Measurements from ENCODE around the gene FANCG. TPM values are rescaled to one million over a fixed set of nuclear protein-coding genes. Genes with fewer than 3 reads are reported as not detected.

FANCG gene
- total RNA-seq, 1 experiment from 2014 or later = 22.6 TPM

DNA sequence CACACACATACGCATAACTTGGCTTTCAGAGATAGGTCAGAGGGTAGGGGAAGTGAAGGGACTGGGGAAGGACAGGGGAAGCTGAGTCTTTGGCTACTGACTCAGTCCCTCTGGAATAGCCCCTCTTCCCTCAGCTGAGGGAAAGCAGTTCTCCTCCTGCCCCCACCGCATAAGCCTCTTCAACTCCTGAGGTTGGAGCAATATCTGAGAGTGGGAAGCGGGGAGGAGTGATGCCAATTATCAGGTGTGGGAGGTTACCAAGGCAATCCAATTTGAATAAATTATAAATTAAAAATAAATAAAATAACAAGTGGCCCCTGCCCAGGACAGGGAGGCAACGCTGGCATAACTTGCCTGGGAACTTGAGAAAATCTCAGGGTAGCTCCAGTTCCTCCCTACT, 24.8 kb upstream of the FANCG start:
- DNase-seq (ENCODE audit: extremely low read depth, low read depth) = no peak

DNA sequence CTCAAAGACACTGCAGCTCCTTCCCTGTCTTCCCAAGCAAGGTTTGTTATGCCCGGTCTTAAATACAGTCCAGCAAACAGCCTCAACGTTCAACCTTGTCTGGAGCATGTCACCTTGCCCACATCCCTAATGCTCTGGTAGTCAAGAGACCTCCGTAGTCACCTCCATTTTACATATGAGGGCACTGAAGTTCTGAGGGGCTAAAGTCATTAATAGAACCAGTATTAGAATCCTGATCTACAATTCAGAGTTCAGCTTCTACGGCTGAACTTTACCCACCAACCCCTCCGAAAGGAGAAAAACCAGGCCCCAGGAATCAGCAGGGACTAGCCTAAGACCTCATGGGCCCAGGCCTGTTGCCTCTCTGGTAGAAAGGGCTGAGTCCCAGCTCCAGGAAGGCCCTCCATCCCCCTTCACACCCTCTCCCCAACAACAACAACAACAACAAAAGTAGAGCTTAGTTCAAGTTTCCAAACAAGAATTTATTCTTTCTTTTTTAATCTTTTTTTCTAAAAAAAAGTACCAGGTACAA, 24.0 kb upstream of the FANCG start:
- no peak for DNase-seq (ENCODE audit: extremely low read depth, low read depth)

DNA sequence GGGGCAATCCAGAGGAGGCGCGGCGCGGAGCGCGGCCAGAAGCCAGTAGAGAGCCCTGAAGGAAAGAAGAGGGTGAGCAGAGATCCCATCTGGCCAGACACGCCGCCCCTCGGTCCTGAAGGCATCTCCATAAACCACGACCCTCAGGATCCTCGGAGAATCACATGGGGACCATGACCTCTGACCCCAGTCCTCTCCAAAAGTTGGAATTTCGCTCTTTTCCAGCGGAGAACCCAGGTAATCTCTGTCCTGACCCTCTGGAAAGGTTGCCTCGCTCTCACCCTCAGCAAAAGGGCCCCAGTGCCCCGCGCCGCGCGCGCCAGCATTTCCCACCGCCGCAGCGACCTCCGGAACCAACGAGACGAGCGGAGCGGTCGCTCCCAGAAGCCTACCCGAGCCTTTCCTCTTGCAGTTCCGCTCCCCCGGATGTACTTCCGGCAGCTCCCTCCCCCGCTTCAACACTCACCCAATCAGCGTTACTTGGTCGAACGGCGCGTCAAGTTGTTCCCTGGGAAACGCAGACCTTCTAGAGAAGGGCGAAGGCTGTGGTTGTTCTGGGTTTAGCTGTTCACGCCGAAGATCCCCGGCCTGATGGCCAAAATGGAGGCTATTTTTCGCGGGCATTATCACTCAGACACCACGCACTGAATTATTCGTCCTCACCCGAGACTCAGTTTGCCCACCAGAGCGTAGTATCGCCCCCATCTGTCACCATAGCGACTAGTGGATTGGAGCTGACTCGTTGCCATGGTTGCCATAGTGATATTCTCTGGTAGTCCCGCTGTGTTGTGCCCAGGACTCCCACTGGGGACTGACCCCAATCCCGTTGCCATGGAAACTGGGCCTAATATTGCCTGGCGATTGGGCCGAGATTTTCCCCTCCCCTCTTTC, 23.3 kb upstream of the FANCG start, which contains the start of gene STOML2:
Gene STOML2 (minus strand): TSS at position 363 of the 891 bp plus-strand sequence. CDS start 37 bp downstream, at position 326.
- DNase-seq (ENCODE audit: extremely low read depth, low read depth) = peak; percentile 89

DNA sequence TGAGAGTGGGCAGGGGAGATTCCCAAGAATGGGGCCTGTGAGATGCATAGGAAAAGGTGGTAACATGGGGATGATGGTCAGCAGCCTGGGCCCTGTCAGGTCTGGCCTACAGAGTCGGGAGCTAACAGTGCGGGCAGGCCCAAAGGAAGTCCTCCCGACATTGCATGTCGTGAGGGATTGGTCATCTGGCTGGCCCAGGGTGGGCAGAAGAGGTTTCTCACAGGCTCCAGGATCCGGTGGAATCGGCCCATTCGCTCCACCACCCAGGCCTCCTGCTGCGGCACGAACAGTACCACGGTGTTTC, 22.7 kb upstream of the FANCG start:
- DNase-seq (ENCODE audit: extremely low read depth, low read depth) = no peak

DNA sequence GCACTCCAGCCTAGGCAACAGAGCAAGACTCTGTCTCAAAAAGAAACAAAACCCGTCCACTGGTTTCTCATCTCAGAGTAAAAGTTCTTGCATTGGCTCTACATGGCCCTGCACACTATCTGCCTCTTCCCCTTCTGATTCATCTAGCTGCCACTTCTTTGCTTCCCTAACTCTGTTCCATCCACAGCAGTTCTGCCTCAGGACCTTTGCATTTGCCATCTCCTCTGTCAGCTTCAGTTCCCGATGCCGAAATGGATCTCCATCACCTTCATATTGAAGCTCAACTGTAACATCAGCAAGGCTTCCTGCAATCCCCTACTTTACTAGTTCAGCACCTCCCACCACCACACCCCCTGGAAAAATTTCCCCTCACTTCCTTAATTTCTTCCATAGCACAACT, 17.8 kb upstream of the FANCG start:
- DNase-seq (ENCODE audit: extremely low read depth, low read depth) = no peak

DNA sequence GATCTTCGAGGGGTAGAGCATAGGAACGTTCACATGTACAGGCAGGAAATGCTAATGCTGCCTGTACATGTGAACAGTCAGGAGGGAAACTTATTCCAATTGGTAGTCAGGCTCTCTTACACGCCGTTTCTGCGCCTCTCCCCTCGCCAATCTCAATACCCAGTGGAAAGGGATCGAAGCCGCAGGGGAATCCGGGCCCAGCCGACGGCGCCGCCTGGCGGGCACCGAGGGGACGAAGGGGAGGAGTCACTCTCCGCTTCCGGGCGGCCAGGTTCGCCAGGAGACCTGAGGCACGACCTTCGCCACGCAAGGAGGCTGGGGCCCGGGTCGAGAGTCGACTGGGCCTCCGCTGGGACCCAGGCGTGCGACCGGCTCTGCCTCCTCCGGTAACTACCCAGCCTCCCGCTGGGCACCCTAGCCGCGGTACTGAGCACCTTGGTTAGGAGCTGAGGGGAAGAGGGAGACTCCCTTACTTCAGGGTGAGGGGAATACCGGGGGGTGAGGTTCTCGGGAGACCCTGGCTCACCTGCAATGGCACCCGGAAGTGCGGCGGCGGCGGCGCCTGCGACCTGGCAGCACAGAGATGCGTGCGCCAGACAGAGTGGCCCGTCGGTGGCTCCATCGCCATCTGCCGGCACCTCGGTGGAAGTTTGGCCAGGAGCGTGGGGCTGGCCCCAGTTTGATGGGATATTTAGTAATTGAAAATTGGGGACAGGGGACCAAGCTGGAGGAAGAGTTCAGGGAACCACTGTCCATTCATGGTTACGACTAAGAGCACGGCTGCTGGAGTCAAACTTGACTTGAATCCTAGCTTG, 16.5 kb upstream of the FANCG start, which contains the start of gene PIGO:
Gene PIGO (minus strand): TSS at position 557 of the 815 bp plus-strand sequence. CDS start 1,026 bp downstream, outside the sequence.
- peak; percentile 71 for DNase-seq (ENCODE audit: extremely low read depth, low read depth)

DNA sequence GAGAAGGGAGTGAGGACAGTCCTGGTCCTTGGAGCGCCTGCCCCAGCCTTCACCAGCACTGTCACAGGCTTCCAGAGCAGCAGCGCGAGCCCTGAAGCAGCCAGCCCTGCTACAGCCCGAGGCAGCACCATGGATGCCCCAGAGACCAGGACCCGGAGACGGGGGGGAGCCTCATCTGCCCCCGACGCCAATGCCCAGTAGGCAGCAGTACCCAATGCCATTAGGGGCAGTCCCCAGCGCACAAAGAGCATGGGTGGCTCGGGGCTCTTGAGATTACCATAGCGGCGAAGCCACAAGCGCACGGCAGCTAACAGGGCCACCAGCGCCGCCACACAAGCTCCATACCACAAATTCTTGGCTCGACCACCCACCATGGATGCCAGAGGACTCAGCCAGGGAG, 11.8 kb upstream of the FANCG start:
- DNase-seq (ENCODE audit: extremely low read depth, low read depth) = no peak

DNA sequence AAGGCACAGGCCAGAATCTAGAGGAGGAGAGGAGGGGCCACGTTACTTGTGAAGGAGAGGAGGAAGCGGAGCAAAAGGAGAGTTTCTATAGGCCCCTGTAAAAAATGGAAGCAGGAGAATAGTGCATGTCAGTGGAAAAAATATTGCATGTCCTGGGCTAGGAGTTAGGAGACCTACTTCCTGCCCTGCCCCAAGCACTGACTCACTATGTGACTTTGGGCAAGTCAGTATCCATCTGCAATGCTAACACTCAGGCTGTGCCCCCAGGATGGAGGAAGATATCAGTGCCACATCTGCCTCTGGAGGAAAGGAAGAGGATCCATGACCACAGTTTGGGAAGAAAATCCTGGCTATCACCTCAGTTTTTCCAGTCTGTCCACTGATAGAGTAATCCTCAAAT, 9.7 kb upstream of the FANCG start:
- DNase-seq (ENCODE audit: extremely low read depth, low read depth) = no peak

DNA sequence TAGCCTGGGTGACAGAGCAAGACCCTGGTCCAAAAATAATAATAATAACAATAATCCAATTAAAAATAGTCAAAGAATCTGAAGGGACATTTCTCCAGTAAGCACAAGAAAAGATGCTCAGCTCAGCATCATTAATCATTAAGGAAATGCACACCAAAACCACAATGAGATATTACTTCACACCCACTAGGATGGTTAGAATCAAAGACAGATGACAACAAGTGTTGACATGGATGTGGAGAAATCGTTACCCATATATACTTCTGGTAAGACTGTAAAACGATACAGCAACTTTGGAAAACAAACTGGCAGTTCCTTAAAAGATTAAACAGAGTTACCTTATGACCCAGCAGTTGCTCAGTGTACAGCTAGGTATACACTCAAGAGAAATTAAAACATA, 5.3 kb upstream of the FANCG start:
- no peak for DNase-seq (ENCODE audit: extremely low read depth, low read depth)

DNA sequence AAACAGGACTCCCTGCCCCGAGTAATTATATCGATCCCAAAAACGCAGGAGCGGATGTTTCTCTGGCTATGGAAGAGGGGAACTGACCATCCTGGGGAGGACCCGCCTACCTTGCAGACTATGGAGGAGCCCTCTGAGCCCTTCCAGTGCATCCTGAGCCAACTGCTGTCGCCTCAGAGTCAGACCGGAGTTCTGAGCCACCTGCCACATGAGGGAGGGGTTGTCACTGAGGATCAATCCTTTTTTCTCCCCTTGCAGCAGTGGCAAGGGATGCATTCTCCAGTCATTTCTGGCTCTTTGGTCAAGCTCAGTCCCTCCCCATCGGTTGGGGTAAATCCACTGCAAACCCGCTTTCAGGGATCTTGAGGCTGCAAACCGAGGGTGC, 709 bp downstream of the FANCG start:
- DNase-seq (ENCODE audit: extremely low read depth, low read depth) = no peak

DNA sequence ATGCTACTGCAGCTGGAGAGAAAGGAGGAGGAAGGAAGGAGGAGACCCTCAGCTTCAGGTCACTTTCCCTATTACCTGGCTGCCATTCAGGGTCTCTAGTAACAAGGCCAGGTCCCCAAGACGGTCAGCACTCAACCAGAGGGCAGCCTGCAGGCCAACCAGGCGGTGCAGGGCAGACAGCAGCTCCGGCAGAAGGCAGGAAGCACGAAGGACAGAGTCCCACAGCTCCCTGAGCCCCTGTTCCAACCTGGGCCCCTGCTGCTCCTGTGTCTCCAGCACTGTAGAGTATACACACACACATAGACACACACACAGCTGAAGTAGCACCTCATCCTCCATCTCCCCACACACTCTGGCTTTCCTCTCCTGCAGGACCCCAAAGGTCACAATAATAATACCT, 1.7 kb downstream of the FANCG start:
- no peak for DNase-seq (ENCODE audit: extremely low read depth, low read depth)

DNA sequence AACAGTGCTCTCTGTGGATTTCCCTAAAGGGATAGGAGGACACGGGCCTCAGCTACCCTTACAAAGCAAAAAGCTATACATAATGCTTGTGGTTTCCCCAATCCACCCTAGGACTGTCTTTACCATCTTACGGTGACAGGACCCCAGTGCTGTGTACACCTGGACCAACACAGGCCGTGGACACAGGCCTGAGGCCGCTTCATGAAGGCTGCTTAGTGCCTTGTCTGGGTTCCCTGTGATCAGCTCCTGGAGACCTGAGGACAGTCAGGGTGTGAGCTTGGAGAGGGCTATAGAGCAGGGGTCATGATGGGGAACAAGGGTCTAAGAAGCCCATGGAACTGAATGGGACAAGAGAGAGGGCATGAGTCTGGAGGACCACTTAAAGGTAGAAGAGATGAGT, 2.9 kb downstream of the FANCG start:
- no peak for DNase-seq (ENCODE audit: extremely low read depth, low read depth)

DNA sequence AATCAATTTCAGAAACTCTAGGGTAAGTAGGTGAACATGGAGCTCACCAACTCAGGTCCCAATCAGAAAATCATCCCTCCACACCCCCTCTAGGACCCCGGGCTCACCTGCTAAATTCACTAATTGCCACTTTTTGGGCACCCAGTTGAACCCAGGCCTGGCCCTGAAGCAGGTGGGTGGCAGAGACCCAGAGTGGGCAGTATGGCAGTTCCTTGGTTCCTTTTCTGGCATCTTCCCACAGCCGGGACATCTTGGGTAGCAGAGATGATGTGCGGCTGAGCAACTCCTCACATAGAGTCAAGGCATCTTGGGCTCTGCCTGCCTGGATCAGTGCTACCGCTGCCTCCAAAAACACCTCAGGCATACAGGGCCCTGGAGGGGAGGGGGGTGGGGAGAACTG, 4.4 kb downstream of the FANCG start:
- DNase-seq (ENCODE audit: extremely low read depth, low read depth) = no peak

DNA sequence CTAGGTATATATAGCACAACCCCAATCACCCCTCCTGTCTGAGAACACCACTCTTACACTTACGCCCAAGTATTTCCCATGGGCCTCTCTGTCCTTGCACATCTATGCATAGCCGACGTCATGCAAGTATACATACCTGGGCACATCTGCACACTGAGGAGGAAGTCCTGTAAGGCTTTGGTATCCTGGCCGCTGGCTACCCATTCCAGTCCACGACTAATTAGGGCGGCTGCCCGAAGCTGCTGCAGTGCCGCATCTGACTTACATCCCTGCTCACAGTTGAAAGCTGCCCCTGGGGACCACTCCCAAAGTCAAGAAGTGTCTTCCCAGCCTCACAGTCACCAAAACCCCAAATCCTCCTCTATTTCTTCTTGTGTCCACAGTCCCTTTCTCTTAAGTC, 5.0 kb downstream of the FANCG start:
- DNase-seq (ENCODE audit: extremely low read depth, low read depth) = no peak

DNA sequence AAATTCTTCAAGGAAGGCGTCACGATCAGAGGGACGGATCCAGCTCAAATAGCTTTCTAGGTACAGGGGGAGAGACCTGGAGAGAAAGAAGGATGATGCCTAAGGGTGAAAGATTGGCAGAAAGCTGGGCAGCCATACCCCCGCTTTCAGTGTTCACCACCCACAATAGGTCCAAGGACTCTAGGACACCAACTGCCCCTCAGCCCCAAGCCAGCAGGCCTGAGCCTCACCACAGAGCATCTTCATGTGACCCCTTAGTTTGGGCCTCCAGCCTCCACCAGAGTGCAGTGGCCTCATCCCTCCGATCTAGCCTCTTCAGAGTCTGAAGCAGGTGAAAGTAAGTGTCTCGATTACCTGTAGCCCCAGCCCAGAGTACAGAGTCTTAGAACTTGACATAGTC, 5.6 kb downstream of the FANCG start:
- no peak for DNase-seq (ENCODE audit: extremely low read depth, low read depth)

DNA sequence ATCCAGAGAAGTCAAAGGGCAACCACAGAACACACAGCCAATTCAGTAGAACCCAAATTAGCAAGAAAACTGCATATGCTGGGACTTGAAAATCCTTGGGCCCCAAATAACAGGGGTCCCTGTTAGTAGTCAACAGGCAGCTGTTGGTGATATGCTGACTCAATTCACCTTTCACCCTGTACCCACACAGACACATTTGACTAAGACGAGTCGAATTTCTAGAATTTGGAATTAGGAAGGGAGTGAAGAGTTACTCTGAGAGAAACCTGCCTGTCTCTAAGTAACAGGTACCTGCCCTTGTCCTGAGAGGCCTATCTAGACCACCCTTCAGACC, 6.5 kb downstream of the FANCG start:
- DNase-seq (ENCODE audit: extremely low read depth, low read depth) = no peak

DNA sequence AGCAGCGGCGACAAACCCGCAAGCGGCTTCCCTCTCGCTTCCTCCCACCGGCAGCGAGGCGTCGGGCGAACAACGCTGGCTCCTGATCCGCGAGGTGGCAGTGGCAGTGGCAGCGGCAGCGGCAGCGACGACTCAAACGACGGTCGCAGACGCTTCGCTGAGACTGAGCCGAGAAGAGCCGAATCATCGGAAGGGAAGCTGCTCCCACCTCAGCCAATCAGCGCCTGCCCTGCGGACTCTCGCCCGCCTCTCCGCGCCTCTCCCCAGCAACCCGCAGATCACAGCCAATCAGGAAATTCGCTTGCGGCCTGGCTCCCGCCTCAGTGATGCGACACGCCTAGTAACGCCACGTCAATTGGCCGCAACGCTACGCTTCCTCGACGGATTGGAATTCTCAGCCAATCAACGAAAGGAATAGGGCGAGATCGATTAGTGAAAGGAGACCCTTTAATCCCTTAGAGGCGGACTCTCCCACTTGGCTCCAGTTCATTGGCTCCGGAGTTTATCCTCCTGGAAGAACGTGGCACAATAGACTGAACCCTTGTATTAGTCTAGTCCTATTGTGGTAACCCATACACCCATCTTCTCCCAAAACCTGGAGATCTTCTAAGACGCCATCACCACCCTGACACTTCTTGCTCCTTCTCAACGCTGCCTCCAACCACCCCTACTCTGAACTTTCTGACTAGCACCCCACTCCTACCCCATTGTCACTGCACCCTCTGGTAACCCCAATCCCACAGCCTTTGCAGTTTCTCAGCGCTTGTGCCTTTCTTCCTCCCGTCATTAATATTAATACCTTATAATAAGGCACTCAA, 7.1 kb downstream of the FANCG start, which contains the start of gene VCP:
Gene VCP (minus strand): TSS at position 165 of the 818 bp plus-strand sequence. CDS start 272 bp downstream, outside the sequence.
- peak; percentile 98 for DNase-seq (ENCODE audit: extremely low read depth, low read depth)

DNA sequence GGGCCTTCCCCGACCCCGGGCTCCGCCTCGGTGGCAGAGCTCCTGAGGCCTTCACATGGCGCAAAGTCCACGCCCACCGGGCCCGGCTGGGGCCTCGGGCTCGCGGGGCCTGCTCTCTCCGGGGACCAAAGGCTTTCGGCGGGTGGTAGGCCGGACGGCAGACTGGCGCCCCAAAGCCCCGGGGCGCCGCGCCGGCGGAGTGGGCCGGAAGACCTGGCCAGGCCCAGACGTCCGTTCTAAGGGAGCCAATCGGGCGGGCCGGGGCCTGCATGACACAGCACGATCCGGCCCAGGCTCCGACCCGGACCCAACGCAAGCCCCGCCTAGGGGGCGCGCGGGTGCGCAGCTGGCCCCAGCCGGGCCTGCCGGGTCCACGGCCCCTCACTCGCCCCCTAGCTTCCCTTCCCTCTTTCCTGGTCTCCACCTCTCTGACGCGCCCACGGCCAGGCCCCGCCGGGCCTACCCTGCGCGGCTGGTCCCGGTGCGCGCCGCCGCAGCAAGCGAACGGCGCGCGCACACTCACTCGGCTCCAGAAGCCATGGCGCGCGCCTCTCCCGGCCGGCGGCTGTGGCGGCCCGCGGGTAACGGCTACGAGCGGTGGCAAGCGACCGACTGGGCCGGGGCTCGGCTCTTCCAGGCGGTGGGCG, 7.8 kb downstream of the FANCG start:
- DNase-seq (ENCODE audit: extremely low read depth, low read depth) = peak; percentile 77

DNA sequence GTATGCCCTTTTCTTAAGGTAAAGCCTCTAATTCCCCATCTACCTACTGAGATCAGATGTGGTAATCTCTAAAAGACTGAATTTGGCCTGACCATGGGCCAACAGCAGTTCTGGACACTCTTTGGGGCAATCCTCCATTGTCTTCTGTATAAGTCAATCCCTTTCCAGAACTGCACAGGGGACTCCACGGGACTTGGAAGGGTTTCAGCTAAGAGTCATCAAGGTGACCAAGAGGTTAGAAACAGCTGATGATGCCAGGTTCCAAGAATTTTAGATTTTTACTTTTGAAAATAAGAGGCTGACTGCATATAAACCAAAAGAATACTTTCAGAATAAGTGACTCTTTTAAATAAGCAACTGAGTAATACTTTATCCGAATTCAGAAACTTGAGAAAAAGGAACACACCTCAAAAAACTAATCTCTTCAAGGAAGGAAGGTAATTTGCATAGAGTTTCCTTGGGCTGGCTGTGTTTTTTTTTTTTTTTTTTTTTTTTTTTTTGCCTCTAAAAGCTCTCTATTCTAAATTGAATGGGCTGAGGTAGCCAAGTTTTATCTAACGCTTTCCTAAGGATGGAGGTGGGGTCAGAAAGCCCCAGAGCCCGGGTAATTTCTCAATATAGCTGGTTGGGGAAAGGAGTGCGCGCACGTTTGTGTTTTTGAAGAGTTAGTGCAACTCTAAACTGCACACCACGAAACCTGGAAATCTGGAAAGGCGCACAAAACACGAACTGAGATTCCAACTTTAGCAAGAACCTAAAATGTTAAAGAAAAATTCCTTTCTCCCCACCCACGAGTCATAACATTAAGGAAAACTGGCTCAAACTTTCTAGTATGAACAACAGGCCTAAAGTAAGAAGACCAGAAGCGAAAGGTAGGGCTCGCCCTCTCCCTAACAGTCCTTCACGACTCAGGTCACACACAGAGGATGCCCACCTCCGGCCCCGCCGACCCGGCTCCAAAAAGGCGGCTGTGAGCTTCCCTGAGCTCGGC, 8.6 kb downstream of the FANCG start:
- no peak for DNase-seq (ENCODE audit: extremely low read depth, low read depth)
